Gastrocnemius medialis (tissue), 4 donors: ENCODE data around the gene PPP1R12A. TPM values are rescaled to one million over a fixed set of nuclear protein-coding genes. Genes with fewer than 3 reads are reported as not detected.

Experiments used
- ATAC-seq, 2 donors: fragments of 150-250 bp; one replicate each; pipeline ENCODE4 v1.9.1; 2016
- DNase-seq, 2 donors: peaks; one replicate each; pipeline ENCODE4 v3.0.0-alpha.2; 2019
- H3K27ac ChIP-seq, 4 donors: fragments of 200-600 bp; sonication (generic); 1 replicate in 1 of 4; 2 replicates in 3 of 4; pipeline ENCODE4 v1.5.1; 2016 to 2018; ENCODE audit warnings: mild to moderate bottlenecking in 2 of 4, moderate library complexity in 1 of 4
- H3K27me3 ChIP-seq, 3 donors: fragments of 200-600 bp; sonication (generic) in 2 of 3; 1 replicate in 1 of 3; 2 replicates in 2 of 3; pipeline versions ENCODE4 v1.5.1 to v1.6.0; 2016 to 2019; ENCODE audit warnings: mild to moderate bottlenecking in 1 of 3, moderate library complexity in 1 of 3
- H3K36me3 ChIP-seq, 2 donors: fragments of 200-600 bp; sonication (generic) in 1 of 2; one replicate each; pipeline ENCODE4 v1.5.1; 2017 to 2018
- H3K4me1 ChIP-seq, 2 donors: fragments of 200-600 bp; sonication (generic) in 1 of 2; one replicate each; pipeline ENCODE4 v1.5.1; 2016 to 2017; ENCODE audit warnings: mild to moderate bottlenecking in 2 of 2
- H3K4me3 ChIP-seq, 4 donors: fragments of 200-600 bp; sonication (generic) in 3 of 4; 1 replicate in 1 of 4; 2 replicates in 3 of 4; pipeline ENCODE4 v1.5.1; 2016 to 2019; ENCODE audit warnings: mild to moderate bottlenecking in 2 of 4
- H3K9me3 ChIP-seq, 3 donors: fragments of 200-600 bp; sonication (generic) in 2 of 3; 1 replicate in 1 of 3; 2 replicates in 2 of 3; pipeline ENCODE4 v1.5.1; 2016 to 2019
- CTCF ChIP-seq, 5 experiments: fragments of 450-650 bp in 3 of 5; fragments of 200-600 bp in 2 of 5; sonication (generic) in 2 of 5; IDR thresholded peaks in 4 of 5; conservative IDR thresholded peaks in 1 of 5; 1 replicate in 4 of 5; 2 replicates in 1 of 5; pipeline ENCODE4 v1.5.1; 2016 to 2019; ENCODE audit warnings: antibody characterized with exemption in 5 of 5, mild to moderate bottlenecking in 3 of 5, moderate library complexity in 3 of 5
- POLR2A ChIP-seq, 2 donors: fragments of 450-650 bp; IDR thresholded peaks; one replicate each; pipeline ENCODE4 v1.6.1; 2017; ENCODE audit warnings: antibody characterized with exemption in 2 of 2, mild to moderate bottlenecking in 2 of 2, moderate library complexity in 2 of 2
- in situ Hi-C, 4 donors: fragments of 200-750 bp; cut with MboI; loops; one replicate each; pipeline versions ENCODE4 v1.15.0 to v1.8.0; 2017; ENCODE audit warnings: low sequenced_read_pairs in 4 of 4
- intact Hi-C: fragments of 100-400 bp; cut with DNase I; formaldehyde crosslinking; loops from one replicate; pipeline ENCODE4 v1.15.1; 2023; ENCODE audit warnings: low total_unique reads
- total RNA-seq, 4 donors: library from RNA; depleted of rRNA; stranded (reverse); fragments of >200 nt; gene quantifications; one replicate each; pipeline versions ENCODE4 v1.1.0 to v1.2.3, GENCODE V29; 2016

Gene PPP1R12A
- total RNA-seq, 4 donors from 2014 or later: 38.0 to 65.7 (median 47.2) TPM

GRCh38 chr12:79919762-79920161, 15.1 kb downstream of the PPP1R12A start:
- Histone ChIP-seq H3K27me3 (no peaks in the 10 kb centered on the region), H3K36me3 (no peaks in the 10 kb centered on the region), H3K4me3 (no peak overlapping the region), H3K9me3 (no peaks in the 10 kb centered on the region), H3K27ac (no peak overlapping the region), H3K4me1 (peaks cover 15 to 38% of the 10 kb centered on the region in 2 donors)
- no peak for DNase-seq
- in situ Hi-C loops (no loop called here), intact Hi-C loops (no loop called here)
- no peak for TF ChIP-seq POLR2A (IDR thresholded peaks at IDR 0.05)
- no peak for TF ChIP-seq CTCF (IDR thresholded peaks at IDR 0.05 in 4 of 5, conservative IDR thresholded peaks at IDR 0.05 in 1 of 5)
- no peak for ATAC-seq

DNA sequence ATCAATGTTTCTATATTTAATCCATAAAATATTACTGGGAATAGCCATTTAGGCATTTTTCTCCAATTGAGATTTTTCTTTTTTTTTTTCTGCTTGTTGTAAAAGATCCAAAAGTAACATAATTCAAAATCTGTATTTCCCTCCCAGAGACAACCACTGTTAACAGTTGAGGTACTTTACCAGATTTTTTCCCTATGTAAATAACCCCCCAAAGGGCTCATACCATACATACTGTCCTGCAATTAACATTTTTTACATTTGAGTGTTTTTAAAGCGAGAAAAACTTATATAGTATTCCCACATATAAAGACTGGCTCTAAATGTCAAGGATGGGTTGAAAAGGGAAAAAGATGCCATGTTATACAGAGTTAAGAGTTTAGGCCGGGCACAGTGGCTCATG, 18.1 kb downstream of the PPP1R12A start:
- Histone ChIP-seq H3K27me3 (no peaks in the 10 kb centered on the region), H3K36me3 (no peaks in the 10 kb centered on the region), H3K27ac (no peak overlapping the region), H3K4me3 (no peak overlapping the region), H3K9me3 (no peaks in the 10 kb centered on the region), H3K4me1 (peaks cover 19 to 40% of the 10 kb centered on the region in 2 donors)
- TF ChIP-seq CTCF (IDR thresholded peaks at IDR 0.05 in 4 of 5, conservative IDR thresholded peaks at IDR 0.05 in 1 of 5): no peak
- no peak for TF ChIP-seq POLR2A (IDR thresholded peaks at IDR 0.05)
- no peak for DNase-seq
- intact Hi-C loops: no loop called here
- ATAC-seq: no peak
- in situ Hi-C loops: no loop called here

GRCh38 chr12:79911889-79912656, 22.8 kb downstream of the PPP1R12A start:
- TF ChIP-seq POLR2A (IDR thresholded peaks at IDR 0.05) (no peak), CTCF (IDR thresholded peaks at IDR 0.05 in 4 of 5, conservative IDR thresholded peaks at IDR 0.05 in 1 of 5) (no peak)
- no peak for DNase-seq
- H3K4me3 ChIP-seq: no peak overlapping the region
- H3K27me3 ChIP-seq: no peaks in the 10 kb centered on the region
- no peaks in the 10 kb centered on the region for H3K36me3 ChIP-seq
- in situ Hi-C loops: no loop called here
- H3K4me1 ChIP-seq: peaks cover 18 to 25% of the 10 kb centered on the region in 2 donors
- ATAC-seq: no peak
- H3K9me3 ChIP-seq: no peaks in the 10 kb centered on the region
- H3K27ac ChIP-seq: no peak overlapping the region
- intact Hi-C loops: no loop called here

DNA sequence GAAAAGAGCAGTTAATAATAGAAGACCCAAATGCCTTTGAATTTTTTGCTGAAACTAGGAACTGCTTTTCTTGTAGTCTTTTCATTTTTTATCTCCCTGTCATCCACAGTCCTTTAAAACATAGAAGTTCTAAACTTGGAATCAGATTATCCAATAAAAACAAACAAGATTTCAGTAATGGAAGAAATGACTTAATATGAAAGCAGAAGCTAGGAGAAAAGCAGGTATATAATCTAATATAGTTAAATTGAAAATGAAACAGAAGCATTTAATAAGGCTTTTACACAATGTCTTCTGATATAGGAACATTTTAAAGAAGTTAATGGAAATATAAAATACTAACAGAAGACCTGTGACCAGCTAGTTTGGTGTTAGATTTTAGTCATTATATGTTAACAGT, 26.5 kb downstream of the PPP1R12A start:
- ATAC-seq (no peak), DNase-seq (no peak)
- H3K4me1 ChIP-seq: peaks cover 8 to 29% of the 10 kb centered on the region in 2 donors
- in situ Hi-C loops (no loop called here), intact Hi-C loops (no loop called here)
- H3K9me3 ChIP-seq: no peaks in the 10 kb centered on the region
- no peaks in the 10 kb centered on the region for H3K27me3 ChIP-seq
- no peak overlapping the region for H3K27ac ChIP-seq
- H3K36me3 ChIP-seq: no peaks in the 10 kb centered on the region
- TF ChIP-seq POLR2A (IDR thresholded peaks at IDR 0.05) (no peak), CTCF (IDR thresholded peaks at IDR 0.05 in 4 of 5, conservative IDR thresholded peaks at IDR 0.05 in 1 of 5) (no peak)
- H3K4me3 ChIP-seq: no peak overlapping the region
